Measurements from ENCODE around the gene IGFN1.

GRCh38 chr1:201149400-201149799 lies 41.2 kb upstream of the IGFN1 start:
- TF ChIP-seq EZH2 (IDR thresholded peaks at IDR 0.05; ENCODE audit: borderline replicate concordance, low read depth, low read length, severe bottlenecking): no peak
- peak; percentile 52 for TF ChIP-seq CTCF (IDR thresholded peaks at IDR 0.05; ENCODE audit: borderline replicate concordance, extremely low read depth, low read length, poor library complexity, severe bottlenecking)
